OCI-LY7 (cell line): ENCODE results near the gene DOCK9.

Experiments
- EZH2phosphoT487 ChIP-seq: fragments of 200-600 bp; sonication (generic); IDR thresholded peaks from 2 replicates; pipeline ENCODE4 v1.6.1; 2018; ENCODE audit warnings: low read depth, borderline replicate concordance, mild to moderate bottlenecking, mixed run types, antibody characterized with exemption, low read length, moderate library complexity, mixed read lengths
- TF ChIP-seq, protein P1 (sequence below): fragments of 200-600 bp; sonication (generic); conservative IDR thresholded peaks from 2 replicates; pipeline ENCODE4 v1.5.1; 2014; ENCODE audit warnings: mild to moderate bottlenecking, antibody characterized with exemption, low read length, moderate library complexity, mixed read lengths

DNA sequence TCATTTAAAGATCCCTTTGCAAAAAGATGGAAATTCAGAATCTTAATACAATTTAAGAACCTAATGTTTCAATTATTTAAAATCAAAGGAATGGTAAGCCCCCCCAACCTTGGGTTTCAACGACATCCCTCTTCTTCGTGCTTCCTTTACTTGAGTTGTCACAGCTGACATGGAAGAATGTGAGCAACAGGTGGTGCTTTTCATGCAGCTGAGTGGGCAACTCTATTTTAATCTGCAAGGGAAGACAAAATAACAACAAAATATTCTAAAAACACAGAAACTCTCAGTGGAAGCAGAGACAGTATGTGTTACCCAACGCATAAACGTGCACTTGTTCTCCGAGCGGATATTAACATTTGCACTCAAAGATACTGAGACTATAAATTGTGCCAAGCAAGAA, 92.3 kb downstream of the DOCK9 start:
- TF ChIP-seq, protein P1, sequence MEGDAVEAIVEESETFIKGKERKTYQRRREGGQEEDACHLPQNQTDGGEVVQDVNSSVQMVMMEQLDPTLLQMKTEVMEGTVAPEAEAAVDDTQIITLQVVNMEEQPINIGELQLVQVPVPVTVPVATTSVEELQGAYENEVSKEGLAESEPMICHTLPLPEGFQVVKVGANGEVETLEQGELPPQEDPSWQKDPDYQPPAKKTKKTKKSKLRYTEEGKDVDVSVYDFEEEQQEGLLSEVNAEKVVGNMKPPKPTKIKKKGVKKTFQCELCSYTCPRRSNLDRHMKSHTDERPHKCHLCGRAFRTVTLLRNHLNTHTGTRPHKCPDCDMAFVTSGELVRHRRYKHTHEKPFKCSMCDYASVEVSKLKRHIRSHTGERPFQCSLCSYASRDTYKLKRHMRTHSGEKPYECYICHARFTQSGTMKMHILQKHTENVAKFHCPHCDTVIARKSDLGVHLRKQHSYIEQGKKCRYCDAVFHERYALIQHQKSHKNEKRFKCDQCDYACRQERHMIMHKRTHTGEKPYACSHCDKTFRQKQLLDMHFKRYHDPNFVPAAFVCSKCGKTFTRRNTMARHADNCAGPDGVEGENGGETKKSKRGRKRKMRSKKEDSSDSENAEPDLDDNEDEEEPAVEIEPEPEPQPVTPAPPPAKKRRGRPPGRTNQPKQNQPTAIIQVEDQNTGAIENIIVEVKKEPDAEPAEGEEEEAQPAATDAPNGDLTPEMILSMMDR, result no peak
- no peak for TF ChIP-seq EZH2phosphoT487
